T-helper 2 cell treated with Interferon-gamma antibody and Interleukin-4, amounts not matched to agents 100 ng/mL and 5 ng/mL, for 36 hours (primary cell): ENCODE data around the gene RAB39A. TPM values are rescaled to one million over a fixed set of nuclear protein-coding genes. Genes with fewer than 3 reads are reported as not detected.

Source experiments
- intact Hi-C: fragments of 100-400 bp; cut with micrococcal nuclease; formaldehyde crosslinking; loops from one replicate; pipeline ENCODE4 v1.15.1; 2023
- total RNA-seq: library from RNA; stranded (reverse); gene quantifications from 2 replicates; pipeline ENCODE4 v1.2.3, GENCODE V29; 2022

The RAB39A gene
- total RNA-seq, 1 donor from 2014 or later = not detected

- intact Hi-C loops = no loop called here
Measured at GRCh38 chr11:107961480-107961879, 33.2 kb downstream of the RAB39A start.

GRCh38 chr11:107962181-107962580, 33.9 kb downstream of the RAB39A start:
- intact Hi-C loops = no loop called here

GRCh38 chr11:107963091-107963490, 34.8 kb downstream of the RAB39A start:
- intact Hi-C loops = no loop called here

GRCh38 chr11:107969219-107969618, 41.0 kb downstream of the RAB39A start:
- intact Hi-C loops = no loop called here

- intact Hi-C loops = no loop called here
Measured at GRCh38 chr11:107970049-107970448, 41.8 kb downstream of the RAB39A start.

- intact Hi-C loops = no loop called here
Measured at GRCh38 chr11:107973641-107974040, 45.4 kb downstream of the RAB39A start.

- intact Hi-C loops = no loop called here
Measured at GRCh38 chr11:107988397-107989158, 60.3 kb downstream of the RAB39A start.

- intact Hi-C loops = no loop called here
Measured at GRCh38 chr11:107991868-107992414, 63.7 kb downstream of the RAB39A start.

- intact Hi-C loops = no loop called here
Measured at GRCh38 chr11:107996006-107996776, 67.9 kb downstream of the RAB39A start.

GRCh38 chr11:107998761-107999160, 70.5 kb downstream of the RAB39A start:
- intact Hi-C loops = no loop called here

- intact Hi-C loops = no loop called here
Measured at GRCh38 chr11:107999759-108000455, 71.7 kb downstream of the RAB39A start.

GRCh38 chr11:108002476-108002875, 74.2 kb downstream of the RAB39A start:
- intact Hi-C loops = no loop called here

GRCh38 chr11:108003623-108004022, 75.4 kb downstream of the RAB39A start:
- intact Hi-C loops = no loop called here

GRCh38 chr11:108007819-108008218, 79.6 kb downstream of the RAB39A start:
- intact Hi-C loops = loop anchor here (1.0 to 2.0 kb wide), 7 partner anchors 80 to 657 kb away; partner anchors contain the start of genes ACAT1, ALKBH8, DDX10 and EXPH5

- intact Hi-C loops = loop anchor here (1.0 to 2.0 kb wide), 9 partner anchors 81 to 656 kb away; partner anchors contain the start of genes ACAT1, ALKBH8, C11orf65 and DDX10
Measured at GRCh38 chr11:108008656-108009496, 80.6 kb downstream of the RAB39A start, which contains the start of gene CUL5. Gene CUL5 (plus strand): TSS chr11:108008898. CDS start chr11:108009349, 451 bp downstream.

GRCh38 chr11:108009497-108010370, 81.5 kb downstream of the RAB39A start:
- intact Hi-C loops = loop anchor here (1.0 to 5.0 kb wide), 6 partner anchors 58 to 655 kb away; partner anchors contain the start of genes ALKBH8, C11orf65, DDX10 and NPAT

- intact Hi-C loops = loop anchor here (5.0 kb wide), 1 partner anchor 55 kb away; no protein-coding TSS in a partner anchor
Measured at GRCh38 chr11:108012139-108012725, 84.0 kb downstream of the RAB39A start.
